Endothelial cell of umbilical vein (primary cell): ENCODE data around the gene ITIH5. TPM values are rescaled to one million over a fixed set of nuclear protein-coding genes. Genes with fewer than 3 reads are reported as not detected.

Experiments used
- BruUV-seq: library from RNA; stranded (reverse); fragments of 400-500 nt; replicated peaks from 2 replicates; lab custom pipeline; 2021; lab: Mats Ljungman, UMichigan
- CTCF ChIA-PET: fragments of 300-600, 350-600 bp; sonication (Branson Sonifier 250); formaldehyde crosslinking; loops from one replicate; lab custom pipeline; 2021; ENCODE audit warnings: antibody characterized with exemption, inconsistent platforms; lab: Charles Lee
- POLR2A ChIA-PET: fragments of 300-600, 350-600 bp; sonication (Branson Sonifier 250); formaldehyde crosslinking; loops from one replicate; lab custom pipeline; 2021; ENCODE audit warnings: antibody characterized with exemption, inconsistent platforms; lab: Charles Lee
- DNase-seq: peaks from one replicate; pipeline ENCODE4 v3.0.0-alpha.2; 2011; ENCODE audit warnings: low read depth, low spot score
- FAIRE-seq: peaks from 2 replicates; lab custom pipeline; 2011; peaks lifted over from hg19 to GRCh38; lab: Jason Lieb, UNC
- H2AFZ ChIP-seq: 2 replicates; pipeline ENCODE4 v1.6.0; 2012; ENCODE audit warnings: low read depth, low read length, control low read depth, inconsistent platforms
- H3K27ac ChIP-seq: 2 replicates; pipeline ENCODE4 v1.5.1; 2011; ENCODE audit warnings: low read depth, mild to moderate bottlenecking, control low read depth, low read length, moderate library complexity; ENCODE audit not compliant: insufficient read depth
- H3K27me3 ChIP-seq, 2 experiments: 2 replicates each; pipeline versions ENCODE4 v1.6.0 to v1.6.1; 2011; ENCODE audit warnings: low read length in 2 of 2, mixed read lengths in 1 of 2; ENCODE audit not compliant: control insufficient read depth in 2 of 2, insufficient read depth in 2 of 2
- H3K36me3 ChIP-seq, 2 experiments: 2 replicates in 1 of 2; 3 replicates in 1 of 2; pipeline ENCODE4 v1.5.1; 2011; ENCODE audit warnings: low read length in 2 of 2, mild to moderate bottlenecking in 1 of 2, moderate library complexity in 1 of 2; ENCODE audit not compliant: control insufficient read depth in 2 of 2, insufficient read depth in 2 of 2; ENCODE audit errors: extremely low read depth in 1 of 2
- H3K4me1 ChIP-seq: 3 replicates; pipeline ENCODE4 v1.5.1; 2011; ENCODE audit warnings: mild to moderate bottlenecking, low read length; ENCODE audit not compliant: control insufficient read depth, insufficient read depth; ENCODE audit errors: extremely low read depth
- H3K4me2 ChIP-seq: 2 replicates; pipeline ENCODE4 v1.6.1; 2011; ENCODE audit warnings: low read length, control low read depth, mixed read lengths; ENCODE audit not compliant: insufficient read depth
- H3K4me3 ChIP-seq, 3 experiments: fragments of 200-600 bp in 1 of 3; sonication (generic), shearing (Covaris generic) in 1 of 3; replicated peaks in 1 of 3; 2 replicates each; pipeline ENCODE4 v1.5.1; 2011 to 2016; ENCODE audit warnings: control low read depth in 3 of 3, low read length in 3 of 3, mild to moderate bottlenecking in 2 of 3, inconsistent platforms in 1 of 3, low read depth in 1 of 3, moderate library complexity in 1 of 3; ENCODE audit not compliant: insufficient read depth in 1 of 3
- H3K79me2 ChIP-seq: 2 replicates; pipeline ENCODE4 v1.6.0; 2012; ENCODE audit warnings: low read length, inconsistent platforms; ENCODE audit not compliant: control insufficient read depth, insufficient read depth
- H3K9ac ChIP-seq: replicated peaks from 2 replicates; pipeline ENCODE3; 2011; ENCODE audit warnings: low read length, control low read depth; ENCODE audit not compliant: insufficient read depth; ENCODE audit errors: extremely low read depth
- H3K9me1 ChIP-seq: replicated peaks from 3 replicates; pipeline ENCODE4 v1.6.0; 2011; ENCODE audit warnings: mild to moderate bottlenecking, low read length; ENCODE audit not compliant: control insufficient read depth, insufficient read depth; ENCODE audit errors: extremely low read depth
- H3K9me3 ChIP-seq: replicated peaks from 2 replicates; pipeline ENCODE4 v1.5.1; 2012; ENCODE audit warnings: low read length, inconsistent platforms; ENCODE audit not compliant: control insufficient read depth, insufficient read depth
- H4K20me1 ChIP-seq: replicated peaks from 2 replicates; pipeline ENCODE3; 2011; ENCODE audit warnings: mild to moderate bottlenecking, low read length; ENCODE audit not compliant: control insufficient read depth, insufficient read depth; ENCODE audit errors: extremely low read depth
- CTCF ChIP-seq, 2 donors: IDR thresholded peaks; 1 replicate in 1 of 2; 2 replicates in 1 of 2; pipeline ENCODE4 v1.5.1; 2011; ENCODE audit warnings: low read length in 2 of 2, mild to moderate bottlenecking in 2 of 2, moderate library complexity in 2 of 2, control low read depth in 1 of 2, inconsistent platforms in 1 of 2, low read depth in 1 of 2; ENCODE audit not compliant: insufficient read depth in 1 of 2; ENCODE audit errors: extremely low read depth in 1 of 2
- EZH2 ChIP-seq: IDR thresholded peaks from 2 replicates; pipeline ENCODE4 v1.6.1; 2012; ENCODE audit warnings: borderline replicate concordance, low read depth, mild to moderate bottlenecking, moderate library complexity, low read length, inconsistent platforms; ENCODE audit not compliant: severe bottlenecking
- FOS ChIP-seq: IDR thresholded peaks from 2 replicates; pipeline ENCODE4 v1.6.1; 2011; ENCODE audit warnings: mild to moderate bottlenecking, low read length, moderate library complexity, borderline replicate concordance; ENCODE audit not compliant: insufficient read depth
- GATA2 ChIP-seq: IDR thresholded peaks from 2 replicates; pipeline ENCODE4 v1.7.0; 2011; ENCODE audit warnings: low read depth, mild to moderate bottlenecking, moderate library complexity, mixed read lengths, low read length; ENCODE audit not compliant: insufficient read length, insufficient read depth
- JUN ChIP-seq: IDR thresholded peaks from 2 replicates; pipeline ENCODE4 v1.6.1; 2011; ENCODE audit warnings: borderline replicate concordance, low read depth; ENCODE audit not compliant: insufficient read length, insufficient read depth
- MAX ChIP-seq: IDR thresholded peaks from 2 replicates; pipeline ENCODE4 v1.6.1; 2011; ENCODE audit not compliant: insufficient read depth, insufficient read length
- MYC ChIP-seq: IDR thresholded peaks from one replicate; pipeline ENCODE4 v1.6.1; 2011; ENCODE audit warnings: mild to moderate bottlenecking, low read depth, low read length
- POLR2A ChIP-seq: IDR thresholded peaks from 2 replicates; pipeline ENCODE4 v1.6.1; 2012; ENCODE audit warnings: low read depth, mild to moderate bottlenecking, control low read depth, low read length
- POLR2AphosphoS5 ChIP-seq: IDR thresholded peaks from 2 replicates; pipeline ENCODE4 v1.6.1; 2012; ENCODE audit warnings: low read depth, mild to moderate bottlenecking, control low read depth, low read length, moderate library complexity; ENCODE audit not compliant: insufficient read depth
- dilution Hi-C: fragments of 300-500 bp; cut with MboI; formaldehyde crosslinking; loops from one replicate; pipeline ENCODE4 v1.15.0; 2019; ENCODE audit warnings: low sequenced_read_pairs; ENCODE audit not compliant: extremely low pct_ligation_motif_present
- intact Hi-C: fragments of 100-400 bp; cut with micrococcal nuclease; formaldehyde crosslinking; loops from one replicate; pipeline ENCODE4 v1.10.0; 2022
- polyA plus RNA-seq, 4 experiments: library from polyadenylated mRNA; depleted of rRNA in 3 of 4; stranded (reverse) in 3 of 4; unstranded in 1 of 4; fragments of >200 nt; gene quantifications; 2 replicates each; pipeline versions ENCODE4 v1.2.1 to v1.2.3, GENCODE V29; 2011 to 2012; ENCODE audit warnings: missing spikeins in 1 of 4
- total RNA-seq: library from RNA; stranded (reverse); gene quantifications from 2 replicates; pipeline ENCODE4 v1.2.3, GENCODE V29; 2021

ITIH5 gene
- total and polyA plus RNA-seq, 2 donors (not counting 3 experiments of a cell fraction or from before 2014, with no cell fraction given), result not detected

- H4K20me1 ChIP-seq, result no peaks in the 10 kb centered on the region
- FAIRE-seq (no peak), DNase-seq (no peak)
- no peak overlapping the region for H3K9ac ChIP-seq
- POLR2A ChIA-PET, result no interaction called here
- dilution Hi-C loops (no loop called here), intact Hi-C loops (no loop called here)
- H3K9me3 ChIP-seq, result no peaks in the 10 kb centered on the region
- TF ChIP-seq GATA2, result no peak
- TF ChIP-seq POLR2A, result no peak
- TF ChIP-seq JUN, result no peak
- TF ChIP-seq FOS, result no peak
- TF ChIP-seq CTCF (IDR thresholded peaks at IDR 0.05; ENCODE audit: extremely low read depth in 1 of 2, insufficient read depth in 1 of 2, low read depth in 1 of 2, low read length in 2 of 2), result no peak
- TF ChIP-seq MYC, result no peak
- no peak for TF ChIP-seq POLR2AphosphoS5
- TF ChIP-seq EZH2, result no peak
- TF ChIP-seq MAX, result no peak
- H3K9me1 ChIP-seq, result no peaks in the 10 kb centered on the region
- H3K36me3 ChIP-seq, result no peaks in the 10 kb centered on the region
- H3K27me3 ChIP-seq, result peaks cover 0 to 2% of the 10 kb centered on the region in 2 experiments
- H3K27ac ChIP-seq, result no peak overlapping the region
- no peaks in the 10 kb centered on the region for H3K4me1 ChIP-seq
- no peak overlapping the region for H2AFZ ChIP-seq
- no TSS peak for BruUV-seq
- no peak overlapping the region for H3K4me3 ChIP-seq
- no peak overlapping the region for H3K4me2 ChIP-seq
- CTCF ChIA-PET, result interaction anchor here (1.1 to 1.2 kb wide), 2 partner anchors 20 to 181 kb away, joined by 3 read pairs; no protein-coding TSS in a partner anchor
- H3K79me2 ChIP-seq, result no peaks in the 10 kb centered on the region
Observed at GRCh38 chr10:7707102-7707501, 40.3 kb upstream of the ITIH5 start.
